ENCODE data around the gene NKX2-8. TPM values are rescaled to one million over a fixed set of nuclear protein-coding genes. Genes with fewer than 3 reads are reported as not detected.

The NKX2-8 gene
- total and polyA plus RNA-seq, 2 experiments from 2014 or later: 0.83 TPM; not detected in 1

DNA sequence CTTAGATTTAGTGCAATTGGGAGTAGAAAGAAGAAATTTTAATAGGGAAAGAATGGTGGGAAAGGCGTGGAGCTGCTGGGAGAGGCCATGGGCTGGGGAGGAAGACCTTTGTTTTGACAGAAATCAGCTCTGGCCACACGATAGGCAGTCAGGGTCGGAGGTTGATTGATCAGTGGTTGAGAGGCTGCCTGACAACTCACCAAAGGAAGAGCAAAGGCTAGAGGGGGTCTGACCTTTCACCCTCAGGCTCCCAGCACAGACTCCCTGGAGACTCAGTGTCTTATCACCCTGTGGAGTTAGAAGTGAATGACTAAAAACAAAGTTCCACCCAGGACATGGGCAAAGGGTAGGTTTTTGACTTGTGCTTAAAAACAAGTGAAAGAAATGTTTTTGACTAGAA, 18.0 kb upstream of the NKX2-8 start (continued):
- TF ChIP-seq, protein P1, sequence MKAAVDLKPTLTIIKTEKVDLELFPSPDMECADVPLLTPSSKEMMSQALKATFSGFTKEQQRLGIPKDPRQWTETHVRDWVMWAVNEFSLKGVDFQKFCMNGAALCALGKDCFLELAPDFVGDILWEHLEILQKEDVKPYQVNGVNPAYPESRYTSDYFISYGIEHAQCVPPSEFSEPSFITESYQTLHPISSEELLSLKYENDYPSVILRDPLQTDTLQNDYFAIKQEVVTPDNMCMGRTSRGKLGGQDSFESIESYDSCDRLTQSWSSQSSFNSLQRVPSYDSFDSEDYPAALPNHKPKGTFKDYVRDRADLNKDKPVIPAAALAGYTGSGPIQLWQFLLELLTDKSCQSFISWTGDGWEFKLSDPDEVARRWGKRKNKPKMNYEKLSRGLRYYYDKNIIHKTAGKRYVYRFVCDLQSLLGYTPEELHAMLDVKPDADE (IDR thresholded peaks at IDR 0.05): no peak
- TF ChIP-seq JUNB (IDR thresholded peaks at IDR 0.05; ENCODE audit: unreplicated experiment): no peak
- no peak for TF ChIP-seq ZNF114 (CRISPR knock-in tag; IDR thresholded peaks at IDR 0.05)

DNA sequence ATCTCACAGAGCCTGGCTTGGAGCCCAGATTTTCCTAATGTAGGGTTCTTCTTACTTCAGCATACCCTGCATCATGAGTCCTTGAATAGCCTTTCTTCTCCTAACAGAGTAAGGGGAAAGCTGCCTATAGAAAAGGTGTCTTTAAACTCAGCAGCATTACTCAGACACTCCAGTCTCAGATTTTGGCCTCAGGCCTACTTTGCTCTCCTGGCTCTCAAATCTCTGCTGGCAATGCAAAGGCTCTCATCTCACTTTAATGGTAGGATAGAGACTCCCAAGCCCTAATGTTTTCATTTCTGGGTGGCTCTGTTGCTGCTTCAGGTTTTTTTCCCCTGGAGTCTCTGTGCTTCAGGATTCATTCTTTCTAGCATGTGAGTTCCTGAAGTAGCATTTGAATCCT, 9.1 kb upstream of the NKX2-8 start:
- H3K36me3 Mint-ChIP-seq (ENCODE audit: low read depth): no peaks in the 10 kb centered on the region
- no peaks in the 10 kb centered on the region for H3K79me2 ChIP-seq (replicated peaks; ENCODE audit: insufficient read depth)
- peaks cover 74% of the 10 kb centered on the region for H3K27me3 Mint-ChIP-seq (ENCODE audit: insufficient read depth, low read depth, poor library complexity)
- ATAC-seq (no peak), DNase-seq (ENCODE audit: low spot score) (no peak)
- H3K9me2 ChIP-seq (ENCODE audit: insufficient read depth): no peaks in the 10 kb centered on the region
- H3K4me3 Mint-ChIP-seq: no peak overlapping the region
- no peaks in the 10 kb centered on the region for H3K9me3 Mint-ChIP-seq
- H3K4me1 ChIP-seq (ENCODE audit: insufficient read depth): peaks cover 34% of the 10 kb centered on the region
- no peak overlapping the region for H3K4me2 ChIP-seq
- H2AFZ ChIP-seq: no peak overlapping the region
- H3K36me3 ChIP-seq (ENCODE audit: insufficient read depth): no peaks in the 10 kb centered on the region
- no peak overlapping the region for H3K27ac ChIP-seq (ENCODE audit: low read depth)
- peaks cover 8% of the 10 kb centered on the region; the same call in 1 of the 2 replicates for H3F3A ChIP-seq (replicated peaks; ENCODE audit: low read depth)
- no peak overlapping the region for H3K4me3 ChIP-seq
- no peak for TF ChIP-seq EZH2 (IDR thresholded peaks at IDR 0.05; ENCODE audit: low read depth, unreplicated experiment)
- TF ChIP-seq POLR2AphosphoS5 (IDR thresholded peaks at IDR 0.05; ENCODE audit: low read depth): no peak
- TF ChIP-seq, protein P2, sequence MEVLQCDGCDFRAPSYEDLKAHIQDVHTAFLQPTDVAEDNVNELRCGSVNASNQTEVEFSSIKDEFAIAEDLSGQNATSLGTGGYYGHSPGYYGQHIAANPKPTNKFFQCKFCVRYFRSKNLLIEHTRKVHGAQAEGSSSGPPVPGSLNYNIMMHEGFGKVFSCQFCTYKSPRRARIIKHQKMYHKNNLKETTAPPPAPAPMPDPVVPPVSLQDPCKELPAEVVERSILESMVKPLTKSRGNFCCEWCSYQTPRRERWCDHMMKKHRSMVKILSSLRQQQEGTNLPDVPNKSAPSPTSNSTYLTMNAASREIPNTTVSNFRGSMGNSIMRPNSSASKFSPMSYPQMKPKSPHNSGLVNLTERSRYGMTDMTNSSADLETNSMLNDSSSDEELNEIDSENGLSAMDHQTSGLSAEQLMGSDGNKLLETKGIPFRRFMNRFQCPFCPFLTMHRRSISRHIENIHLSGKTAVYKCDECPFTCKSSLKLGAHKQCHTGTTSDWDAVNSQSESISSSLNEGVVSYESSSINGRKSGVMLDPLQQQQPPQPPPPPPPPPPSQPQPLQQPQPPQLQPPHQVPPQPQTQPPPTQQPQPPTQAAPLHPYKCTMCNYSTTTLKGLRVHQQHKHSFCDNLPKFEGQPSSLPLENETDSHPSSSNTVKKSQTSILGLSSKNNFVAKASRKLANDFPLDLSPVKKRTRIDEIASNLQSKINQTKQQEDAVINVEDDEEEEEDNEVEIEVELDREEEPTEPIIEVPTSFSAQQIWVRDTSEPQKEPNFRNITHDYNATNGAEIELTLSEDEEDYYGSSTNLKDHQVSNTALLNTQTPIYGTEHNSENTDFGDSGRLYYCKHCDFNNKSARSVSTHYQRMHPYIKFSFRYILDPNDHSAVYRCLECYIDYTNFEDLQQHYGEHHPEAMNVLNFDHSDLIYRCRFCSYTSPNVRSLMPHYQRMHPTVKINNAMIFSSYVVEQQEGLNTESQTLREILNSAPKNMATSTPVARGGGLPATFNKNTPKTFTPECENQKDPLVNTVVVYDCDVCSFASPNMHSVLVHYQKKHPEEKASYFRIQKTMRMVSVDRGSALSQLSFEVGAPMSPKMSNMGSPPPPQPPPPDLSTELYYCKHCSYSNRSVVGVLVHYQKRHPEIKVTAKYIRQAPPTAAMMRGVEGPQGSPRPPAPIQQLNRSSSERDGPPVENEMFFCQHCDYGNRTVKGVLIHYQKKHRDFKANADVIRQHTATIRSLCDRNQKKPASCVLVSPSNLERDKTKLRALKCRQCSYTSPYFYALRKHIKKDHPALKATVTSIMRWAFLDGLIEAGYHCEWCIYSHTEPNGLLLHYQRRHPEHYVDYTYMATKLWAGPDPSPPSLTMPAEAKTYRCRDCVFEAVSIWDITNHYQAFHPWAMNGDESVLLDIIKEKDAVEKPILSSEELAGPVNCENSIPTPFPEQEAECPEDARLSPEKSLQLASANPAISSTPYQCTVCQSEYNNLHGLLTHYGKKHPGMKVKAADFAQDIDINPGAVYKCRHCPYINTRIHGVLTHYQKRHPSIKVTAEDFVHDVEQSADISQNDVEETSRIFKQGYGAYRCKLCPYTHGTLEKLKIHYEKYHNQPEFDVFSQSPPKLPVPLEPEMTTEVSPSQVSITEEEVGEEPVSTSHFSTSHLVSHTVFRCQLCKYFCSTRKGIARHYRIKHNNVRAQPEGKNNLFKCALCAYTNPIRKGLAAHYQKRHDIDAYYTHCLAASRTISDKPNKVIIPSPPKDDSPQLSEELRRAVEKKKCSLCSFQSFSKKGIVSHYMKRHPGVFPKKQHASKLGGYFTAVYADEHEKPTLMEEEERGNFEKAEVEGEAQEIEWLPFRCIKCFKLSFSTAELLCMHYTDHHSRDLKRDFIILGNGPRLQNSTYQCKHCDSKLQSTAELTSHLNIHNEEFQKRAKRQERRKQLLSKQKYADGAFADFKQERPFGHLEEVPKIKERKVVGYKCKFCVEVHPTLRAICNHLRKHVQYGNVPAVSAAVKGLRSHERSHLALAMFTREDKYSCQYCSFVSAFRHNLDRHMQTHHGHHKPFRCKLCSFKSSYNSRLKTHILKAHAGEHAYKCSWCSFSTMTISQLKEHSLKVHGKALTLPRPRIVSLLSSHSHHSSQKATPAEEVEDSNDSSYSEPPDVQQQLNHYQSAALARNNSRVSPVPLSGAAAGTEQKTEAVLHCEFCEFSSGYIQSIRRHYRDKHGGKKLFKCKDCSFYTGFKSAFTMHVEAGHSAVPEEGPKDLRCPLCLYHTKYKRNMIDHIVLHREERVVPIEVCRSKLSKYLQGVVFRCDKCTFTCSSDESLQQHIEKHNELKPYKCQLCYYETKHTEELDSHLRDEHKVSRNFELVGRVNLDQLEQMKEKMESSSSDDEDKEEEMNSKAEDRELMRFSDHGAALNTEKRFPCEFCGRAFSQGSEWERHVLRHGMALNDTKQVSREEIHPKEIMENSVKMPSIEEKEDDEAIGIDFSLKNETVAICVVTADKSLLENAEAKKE (CRISPR knock-in tag; IDR thresholded peaks at IDR 0.05): no peak
- TF ChIP-seq CREB1 (CRISPR knock-in tag; IDR thresholded peaks at IDR 0.05; ENCODE audit: low read depth): no peak
- TF ChIP-seq, protein P3, sequence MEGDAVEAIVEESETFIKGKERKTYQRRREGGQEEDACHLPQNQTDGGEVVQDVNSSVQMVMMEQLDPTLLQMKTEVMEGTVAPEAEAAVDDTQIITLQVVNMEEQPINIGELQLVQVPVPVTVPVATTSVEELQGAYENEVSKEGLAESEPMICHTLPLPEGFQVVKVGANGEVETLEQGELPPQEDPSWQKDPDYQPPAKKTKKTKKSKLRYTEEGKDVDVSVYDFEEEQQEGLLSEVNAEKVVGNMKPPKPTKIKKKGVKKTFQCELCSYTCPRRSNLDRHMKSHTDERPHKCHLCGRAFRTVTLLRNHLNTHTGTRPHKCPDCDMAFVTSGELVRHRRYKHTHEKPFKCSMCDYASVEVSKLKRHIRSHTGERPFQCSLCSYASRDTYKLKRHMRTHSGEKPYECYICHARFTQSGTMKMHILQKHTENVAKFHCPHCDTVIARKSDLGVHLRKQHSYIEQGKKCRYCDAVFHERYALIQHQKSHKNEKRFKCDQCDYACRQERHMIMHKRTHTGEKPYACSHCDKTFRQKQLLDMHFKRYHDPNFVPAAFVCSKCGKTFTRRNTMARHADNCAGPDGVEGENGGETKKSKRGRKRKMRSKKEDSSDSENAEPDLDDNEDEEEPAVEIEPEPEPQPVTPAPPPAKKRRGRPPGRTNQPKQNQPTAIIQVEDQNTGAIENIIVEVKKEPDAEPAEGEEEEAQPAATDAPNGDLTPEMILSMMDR (conservative IDR thresholded peaks at IDR 0.05; ENCODE audit: low read depth in 2 of 2): no peak
- no peak for TF ChIP-seq ZNF331 (CRISPR knock-in tag; IDR thresholded peaks at IDR 0.05; ENCODE audit: low read depth)
- TF ChIP-seq, protein P4, sequence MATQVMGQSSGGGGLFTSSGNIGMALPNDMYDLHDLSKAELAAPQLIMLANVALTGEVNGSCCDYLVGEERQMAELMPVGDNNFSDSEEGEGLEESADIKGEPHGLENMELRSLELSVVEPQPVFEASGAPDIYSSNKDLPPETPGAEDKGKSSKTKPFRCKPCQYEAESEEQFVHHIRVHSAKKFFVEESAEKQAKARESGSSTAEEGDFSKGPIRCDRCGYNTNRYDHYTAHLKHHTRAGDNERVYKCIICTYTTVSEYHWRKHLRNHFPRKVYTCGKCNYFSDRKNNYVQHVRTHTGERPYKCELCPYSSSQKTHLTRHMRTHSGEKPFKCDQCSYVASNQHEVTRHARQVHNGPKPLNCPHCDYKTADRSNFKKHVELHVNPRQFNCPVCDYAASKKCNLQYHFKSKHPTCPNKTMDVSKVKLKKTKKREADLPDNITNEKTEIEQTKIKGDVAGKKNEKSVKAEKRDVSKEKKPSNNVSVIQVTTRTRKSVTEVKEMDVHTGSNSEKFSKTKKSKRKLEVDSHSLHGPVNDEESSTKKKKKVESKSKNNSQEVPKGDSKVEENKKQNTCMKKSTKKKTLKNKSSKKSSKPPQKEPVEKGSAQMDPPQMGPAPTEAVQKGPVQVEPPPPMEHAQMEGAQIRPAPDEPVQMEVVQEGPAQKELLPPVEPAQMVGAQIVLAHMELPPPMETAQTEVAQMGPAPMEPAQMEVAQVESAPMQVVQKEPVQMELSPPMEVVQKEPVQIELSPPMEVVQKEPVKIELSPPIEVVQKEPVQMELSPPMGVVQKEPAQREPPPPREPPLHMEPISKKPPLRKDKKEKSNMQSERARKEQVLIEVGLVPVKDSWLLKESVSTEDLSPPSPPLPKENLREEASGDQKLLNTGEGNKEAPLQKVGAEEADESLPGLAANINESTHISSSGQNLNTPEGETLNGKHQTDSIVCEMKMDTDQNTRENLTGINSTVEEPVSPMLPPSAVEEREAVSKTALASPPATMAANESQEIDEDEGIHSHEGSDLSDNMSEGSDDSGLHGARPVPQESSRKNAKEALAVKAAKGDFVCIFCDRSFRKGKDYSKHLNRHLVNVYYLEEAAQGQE (IDR thresholded peaks at IDR 0.05; ENCODE audit: unreplicated experiment): no peak
- no peak for TF ChIP-seq NANOG (IDR thresholded peaks at IDR 0.05; ENCODE audit: borderline replicate concordance)
- no peak for TF ChIP-seq ZNF114 (CRISPR knock-in tag; IDR thresholded peaks at IDR 0.05)
- H3K27me3 ChIP-seq (ENCODE audit: insufficient read depth): peaks cover 99% of the 10 kb centered on the region
- H3K4me1 Mint-ChIP-seq: peaks cover 5% of the 10 kb centered on the region
- H4K20me1 ChIP-seq (replicated peaks; ENCODE audit: insufficient read depth): peaks cover 6% of the 10 kb centered on the region; the same call in 1 of the 2 replicates
- no peak overlapping the region for H3K27ac Mint-ChIP-seq
